IMR-90 (cell line): Measurements from ENCODE around the gene MPZL1. TPM values are rescaled to one million over a fixed set of nuclear protein-coding genes. Genes with fewer than 3 reads are reported as not detected.

ENCODE experiments used
- ATAC-seq: fragments of 200-7000 bp; cut with Tn5 transposase; 2 replicates; pipeline ENCODE4 v1.9.1; 2020; ENCODE audit warnings: low read depth, mild to moderate bottlenecking, moderate library complexity
- BruUV-seq: library from RNA; stranded (reverse); fragments of 400-500 nt; replicated peaks from 2 replicates; lab custom pipeline; 2021; lab: Mats Ljungman, UMichigan
- CTCF ChIA-PET: fragments of 300-600 bp; formaldehyde crosslinking; extraction: SDS; loops from one replicate; lab custom pipeline; 2021; ENCODE audit warnings: antibody characterized with exemption; lab: Yijun Ruan, JAX
- POLR2A ChIA-PET: fragments of 300-600 bp; sonication (Branson Sonifier 250); formaldehyde crosslinking; loops from one replicate; lab custom pipeline; 2022; ENCODE audit warnings: antibody characterized with exemption; ENCODE audit not compliant: unreplicated experiment; lab: Charles Lee
- DNase-seq: peaks from one replicate; pipeline ENCODE4 v3.0.0; 2013
- H2AFZ ChIP-seq: replicated peaks from 2 replicates; pipeline ENCODE3; 2013; ENCODE audit warnings: low read length, mild to moderate bottlenecking; ENCODE audit not compliant: poor library complexity
- H2AK5ac ChIP-seq: 2 replicates; pipeline ENCODE4 v1.6.1; 2013; ENCODE audit warnings: low read depth, low read length, inconsistent platforms
- H2AK9ac ChIP-seq: replicated peaks from 2 replicates; pipeline ENCODE3; 2013; ENCODE audit warnings: mild to moderate bottlenecking, low read depth, low read length, moderate library complexity; ENCODE audit not compliant: poor library complexity
- H2BK120ac ChIP-seq: 2 replicates; pipeline ENCODE4 v1.6.1; 2013; ENCODE audit warnings: low read depth, low read length, inconsistent platforms
- H2BK15ac ChIP-seq: 3 replicates; pipeline ENCODE4 v1.6.1; 2013; ENCODE audit warnings: low read depth, low read length, inconsistent platforms
- H2BK20ac ChIP-seq: 2 replicates; pipeline ENCODE4 v1.6.1; 2013; ENCODE audit warnings: low read depth, mild to moderate bottlenecking, inconsistent platforms, low read length, moderate library complexity
- H2BK5ac ChIP-seq: 2 replicates; pipeline ENCODE4 v1.6.1; 2013; ENCODE audit warnings: mild to moderate bottlenecking, low read depth, low read length, inconsistent platforms; ENCODE audit not compliant: poor library complexity, severe bottlenecking
- H3K14ac ChIP-seq: replicated peaks from 2 replicates; pipeline ENCODE4 v1.6.1; 2013; ENCODE audit warnings: low read depth, low read length, inconsistent platforms
- H3K18ac ChIP-seq: 2 replicates; pipeline ENCODE4 v1.6.1; 2013; ENCODE audit warnings: low read depth, low read length, control low read depth
- H3K23ac ChIP-seq: 2 replicates; pipeline ENCODE4 v1.6.1; 2013; ENCODE audit warnings: low read depth, low read length, inconsistent platforms
- H3K27ac ChIP-seq: 2 replicates; pipeline ENCODE4 v1.5.1; 2013; ENCODE audit warnings: mild to moderate bottlenecking, control low read depth, low read length; ENCODE audit not compliant: insufficient read depth
- H3K27me3 ChIP-seq: 2 replicates; pipeline ENCODE4 v1.6.1; 2013; ENCODE audit warnings: low read length; ENCODE audit not compliant: control insufficient read depth, insufficient read depth
- H3K36me3 ChIP-seq: 2 replicates; pipeline ENCODE4 v1.6.1; 2013; ENCODE audit warnings: low read length, mixed read lengths; ENCODE audit not compliant: control insufficient read depth, insufficient read depth
- H3K4ac ChIP-seq: 2 replicates; pipeline ENCODE4 v1.6.1; 2013; ENCODE audit warnings: low read depth, low read length, inconsistent platforms
- H3K4me1 ChIP-seq: 2 replicates; pipeline ENCODE4 v1.6.1; 2013; ENCODE audit warnings: low read length, mixed read lengths; ENCODE audit not compliant: control insufficient read depth, insufficient read depth
- H3K4me2 ChIP-seq: 2 replicates; pipeline ENCODE4 v1.6.1; 2013; ENCODE audit warnings: low read depth, mild to moderate bottlenecking, control low read depth, low read length, moderate library complexity
- H3K4me3 ChIP-seq: 2 replicates; pipeline ENCODE4 v1.5.1; 2013; ENCODE audit warnings: low read depth, mild to moderate bottlenecking, control low read depth, low read length, moderate library complexity; ENCODE audit not compliant: insufficient read depth
- H3K56ac ChIP-seq: 2 replicates; pipeline ENCODE4 v1.6.1; 2013; ENCODE audit warnings: low read length, inconsistent platforms; ENCODE audit not compliant: insufficient read depth; ENCODE audit errors: extremely low read depth
- H3K79me1 ChIP-seq, 2 experiments: 2 replicates each; pipeline ENCODE4 v1.6.1; 2013; ENCODE audit warnings: low read length in 2 of 2, inconsistent platforms in 1 of 2, low read depth in 1 of 2
- H3K9ac ChIP-seq: 2 replicates; pipeline ENCODE4 v1.6.1; 2013; ENCODE audit warnings: low read depth, low read length, control low read depth
- H3K9me1 ChIP-seq: 2 replicates; pipeline ENCODE4 v1.6.1; 2013; ENCODE audit warnings: low read length, inconsistent platforms; ENCODE audit not compliant: insufficient read depth
- H3K9me3 ChIP-seq: 2 replicates; pipeline ENCODE4 v1.6.1; 2013; ENCODE audit warnings: low read length; ENCODE audit not compliant: control insufficient read depth, insufficient read depth
- H4K20me1 ChIP-seq: 2 replicates; pipeline ENCODE4 v1.6.1; 2013; ENCODE audit warnings: low read length, inconsistent platforms; ENCODE audit not compliant: insufficient read depth
- H4K5ac ChIP-seq: 2 replicates; pipeline ENCODE4 v1.6.1; 2013; ENCODE audit warnings: mild to moderate bottlenecking, low read depth, low read length, control low read depth
- H4K8ac ChIP-seq, 2 experiments: 2 replicates each; pipeline ENCODE4 v1.6.1; 2013; ENCODE audit warnings: low read depth in 2 of 2, low read length in 2 of 2, control low read depth in 1 of 2, inconsistent platforms in 1 of 2
- H4K91ac ChIP-seq: 2 replicates; pipeline ENCODE4 v1.6.1; 2013; ENCODE audit warnings: low read depth, low read length, inconsistent platforms; ENCODE audit not compliant: insufficient read depth
- MAZ ChIP-seq: IDR thresholded peaks from 2 replicates; pipeline ENCODE4 v1.6.1; 2012; ENCODE audit warnings: low read depth, mild to moderate bottlenecking, low read length, improper control_type of control experiment, moderate library complexity, borderline replicate concordance
- MXI1 ChIP-seq: IDR thresholded peaks from 2 replicates; pipeline ENCODE4 v1.6.1; 2012; ENCODE audit warnings: low read depth, mild to moderate bottlenecking, low read length, moderate library complexity, borderline replicate concordance
- WGBS, 2 experiments: methylation state at CpG; one replicate each; pipeline versions ENCODE4 v1.1.5 to v1.1.7; 2013; ENCODE audit warnings: missing lambda C conversion rate in 2 of 2; ENCODE audit not compliant: insufficient read length in 1 of 2; ENCODE audit errors: extremely low coverage in 2 of 2; 5-methylcytosine and 5-hydroxymethylcytosine counted together
- dilution Hi-C: fragments of 300-500 bp; cut with HindIII; formaldehyde crosslinking; loops from one replicate; pipeline ENCODE4 v1.14.3; 2018; ENCODE audit warnings: low sequenced_read_pairs; ENCODE audit not compliant: unreplicated experiment
- in situ Hi-C: fragments of 300-500 bp; cut with MboI; formaldehyde crosslinking; loops from 3 replicates; pipeline ENCODE4 v1.14.3; 2019; ENCODE audit warnings: low sequenced_read_pairs, inconsistent platforms, mixed read lengths
- intact Hi-C: fragments of 100-400 bp; cut with micrococcal nuclease; formaldehyde crosslinking; loops from 2 replicates; pipeline ENCODE4 v1.10.0; 2022
- polyA plus RNA-seq, 3 experiments: library from polyadenylated mRNA; depleted of rRNA; stranded (reverse); fragments of >200 nt; gene quantifications; 2 replicates each; pipeline ENCODE4 v1.2.3, GENCODE V29; 2012; ENCODE audit warnings: low replicate concordance in 1 of 3
- total RNA-seq: library from RNA; depleted of rRNA; stranded (reverse); fragments of >200 nt; gene quantifications from 2 replicates; pipeline ENCODE4 v1.2.3, GENCODE V29; 2012

The MPZL1 gene
- total and polyA plus RNA-seq, 2 of the 4 experiments (the other 2 are of a cell fraction) = 55.3 to 87.3 TPM

- TF ChIP-seq MAZ = no peak
These were observed 691 bp upstream of the MPZL1 start (continued) for GRCh38 chr1:167720965-167721616.

GRCh38 chr1:167722152-167722869 is 529 bp downstream of the MPZL1 start:
- DNase-seq = peak; percentile 19
- ATAC-seq = peak; percentile 53
- peak overlapping the region; percentile 58 for H3K4ac ChIP-seq
- peak overlapping the region; percentile 83 for H3K27ac ChIP-seq
- peaks cover 15 to 43% of the 10 kb centered on the region in 2 experiments; a peak in 3 of 4 replicates for H3K79me1 ChIP-seq
- H4K20me1 ChIP-seq = peaks cover 47% of the 10 kb centered on the region
- peak overlapping the region; percentile 86 for H3K9ac ChIP-seq
- ChIA-PET CTCF (no interaction called here), POLR2A (interaction anchor here (1.0 kb wide), 1 partner anchor 98 kb away, joined by 3 read pairs; no protein-coding TSS in a partner anchor)
- TF ChIP-seq MAZ (no peak), MXI1 (0 out of 2 replicates have a peak, but pooled peaks have one; percentile 52)
- peak overlapping the region; percentile 28 for H3K14ac ChIP-seq
- H3K18ac ChIP-seq = peak overlapping the region; percentile 51
- H2BK15ac ChIP-seq = no peak overlapping the region
- peak overlapping the region; percentile 89 for H3K4me3 ChIP-seq
- peak overlapping the region; percentile 84; the same call in 1 of the 2 replicates for H3K23ac ChIP-seq
- no peaks in the 10 kb centered on the region; the same call in 1 of the 2 replicates for H3K36me3 ChIP-seq
- 0% methylated on average over 23 of the region's 52 CpGs; no CpG with 5 or more reads in 1 of the 2 experiments for WGBS, 2 experiments
- no peaks in the 10 kb centered on the region for H3K27me3 ChIP-seq
- 0 out of 2 replicates have a peak overlapping the region, but pooled peaks have one; percentile 42 for H4K5ac ChIP-seq
- H2BK120ac ChIP-seq = peak overlapping the region; percentile 20; the same call in 1 of the 2 replicates
- H4K8ac ChIP-seq = peak overlapping the region in 1 of 2 experiments; percentile 22; a peak in 1 of 4 replicates
- peaks cover 10% of the 10 kb centered on the region for H3K4me1 ChIP-seq
- dilution Hi-C loops = no loop called here
- in situ Hi-C loops = loop anchor here (5.0 kb wide), 1 partner anchor 75 kb away; no protein-coding TSS in a partner anchor
- H2BK5ac ChIP-seq = peak overlapping the region; percentile 56
- peaks cover 20% of the 10 kb centered on the region for H3K9me1 ChIP-seq
- H3K4me2 ChIP-seq = peak overlapping the region; percentile 92
- intact Hi-C loops = loop anchor here (2.0 to 5.0 kb wide), 2 partner anchors 35 to 214 kb away; partner anchors contain the start of genes DCAF6 and MPC2
- H4K91ac ChIP-seq = peak overlapping the region; percentile 0; the same call in 1 of the 2 replicates
- peak overlapping the region; percentile 91 for H2AK9ac ChIP-seq
- H3K9me3 ChIP-seq = no peaks in the 10 kb centered on the region
- no peak overlapping the region for H2BK20ac ChIP-seq
- no peak overlapping the region for H2AK5ac ChIP-seq
- BruUV-seq = no TSS peak
- H3K56ac ChIP-seq = peak overlapping the region; percentile 52; the same call in 1 of the 2 replicates
- H2AFZ ChIP-seq = peak overlapping the region; percentile 96
